Chondrocyte (in vitro differentiated cells): ENCODE results near the gene SUPV3L1. TPM values are rescaled to one million over a fixed set of nuclear protein-coding genes. Genes with fewer than 3 reads are reported as not detected.

Source experiments
- DNase-seq: peaks from one replicate; pipeline ENCODE4 v3.0.0; 2021; ENCODE audit warnings: mixed read lengths, low spot score
- H3K27ac Mint-ChIP-seq: one replicate; pipeline ENCODE4 v1.8.0; 2021; ENCODE audit warnings: mild to moderate bottlenecking, moderate library complexity, mixed read lengths; ENCODE audit not compliant: unreplicated experiment
- H3K27me3 Mint-ChIP-seq: 2 replicates; pipeline ENCODE4 v1.8.0; 2021; ENCODE audit warnings: low read depth, mixed read lengths
- H3K36me3 Mint-ChIP-seq: 2 replicates; pipeline ENCODE4 v1.8.0; 2021; ENCODE audit warnings: low read depth, mixed read lengths
- H3K4me1 Mint-ChIP-seq: 2 replicates; pipeline ENCODE4 v1.8.0; 2021; ENCODE audit warnings: low read depth, mild to moderate bottlenecking, mixed read lengths
- H3K4me3 Mint-ChIP-seq: one replicate; pipeline ENCODE4 v1.8.0; 2021; ENCODE audit warnings: mild to moderate bottlenecking, moderate library complexity, mixed read lengths; ENCODE audit not compliant: unreplicated experiment
- H3K9me3 Mint-ChIP-seq: 2 replicates; pipeline ENCODE4 v1.8.0; 2021; ENCODE audit warnings: low read depth, mixed read lengths
- total RNA-seq: library from RNA; stranded (reverse); gene quantifications from 3 replicates; pipeline ENCODE4 v1.2.1, GENCODE V29; 2021
- TF ChIP-seq, protein P1 (sequence below): fragments of 200-600 bp; sonication (generic); IDR thresholded peaks from 2 replicates; pipeline ENCODE4 v1.5.0; 2021; ENCODE audit warnings: antibody characterized with exemption, mild to moderate bottlenecking, moderate library complexity

SUPV3L1 gene
- total RNA-seq, 1 donor from 2014 or later, result 24.1 TPM

DNA sequence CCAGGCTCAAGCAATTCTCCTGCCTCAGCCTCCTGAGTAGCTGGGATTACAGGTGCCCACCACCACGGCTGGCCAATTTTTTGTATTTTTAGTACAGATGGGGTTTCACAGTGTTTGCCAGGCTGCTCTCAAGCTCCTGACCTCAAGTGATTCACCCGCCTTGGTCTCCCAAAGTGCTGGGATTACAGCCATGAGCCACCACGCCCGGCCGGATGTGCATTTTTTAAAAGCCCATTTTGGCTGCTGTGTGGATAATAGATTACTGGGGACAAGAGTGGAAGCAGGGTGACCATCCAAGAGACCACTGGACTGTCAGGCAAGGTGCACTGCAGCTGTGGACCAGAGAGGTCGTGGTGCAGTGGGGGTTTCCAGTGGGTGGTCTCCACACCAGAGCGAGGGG is 61.5 kb downstream of the SUPV3L1 start:
- Mint-ChIP-seq H3K27ac (no peak overlapping the region), H3K9me3 (no peaks in the 10 kb centered on the region), H3K36me3 (no peaks in the 10 kb centered on the region), H3K4me1 (peaks cover 15% of the 10 kb centered on the region), H3K4me3 (no peak overlapping the region), H3K27me3 (no peaks in the 10 kb centered on the region)
- TF ChIP-seq, protein P1, sequence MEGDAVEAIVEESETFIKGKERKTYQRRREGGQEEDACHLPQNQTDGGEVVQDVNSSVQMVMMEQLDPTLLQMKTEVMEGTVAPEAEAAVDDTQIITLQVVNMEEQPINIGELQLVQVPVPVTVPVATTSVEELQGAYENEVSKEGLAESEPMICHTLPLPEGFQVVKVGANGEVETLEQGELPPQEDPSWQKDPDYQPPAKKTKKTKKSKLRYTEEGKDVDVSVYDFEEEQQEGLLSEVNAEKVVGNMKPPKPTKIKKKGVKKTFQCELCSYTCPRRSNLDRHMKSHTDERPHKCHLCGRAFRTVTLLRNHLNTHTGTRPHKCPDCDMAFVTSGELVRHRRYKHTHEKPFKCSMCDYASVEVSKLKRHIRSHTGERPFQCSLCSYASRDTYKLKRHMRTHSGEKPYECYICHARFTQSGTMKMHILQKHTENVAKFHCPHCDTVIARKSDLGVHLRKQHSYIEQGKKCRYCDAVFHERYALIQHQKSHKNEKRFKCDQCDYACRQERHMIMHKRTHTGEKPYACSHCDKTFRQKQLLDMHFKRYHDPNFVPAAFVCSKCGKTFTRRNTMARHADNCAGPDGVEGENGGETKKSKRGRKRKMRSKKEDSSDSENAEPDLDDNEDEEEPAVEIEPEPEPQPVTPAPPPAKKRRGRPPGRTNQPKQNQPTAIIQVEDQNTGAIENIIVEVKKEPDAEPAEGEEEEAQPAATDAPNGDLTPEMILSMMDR, result no peak
- DNase-seq, result no peak

GRCh38 chr10:69242040-69242851 is 62.2 kb downstream of the SUPV3L1 start:
- TF ChIP-seq, protein P1, result no peak
- Mint-ChIP-seq H3K4me1 (peaks cover 15% of the 10 kb centered on the region), H3K27me3 (no peaks in the 10 kb centered on the region), H3K4me3 (no peak overlapping the region), H3K9me3 (no peaks in the 10 kb centered on the region), H3K36me3 (no peaks in the 10 kb centered on the region), H3K27ac (no peak overlapping the region)
- DNase-seq, result no peak

GRCh38 chr10:69242852-69243212 is 62.8 kb downstream of the SUPV3L1 start:
- no peak for DNase-seq
- Mint-ChIP-seq H3K27ac (no peak overlapping the region), H3K36me3 (no peaks in the 10 kb centered on the region), H3K4me1 (peaks cover 15% of the 10 kb centered on the region), H3K4me3 (no peak overlapping the region), H3K27me3 (no peaks in the 10 kb centered on the region), H3K9me3 (no peaks in the 10 kb centered on the region)
- TF ChIP-seq, protein P1, result no peak

DNA sequence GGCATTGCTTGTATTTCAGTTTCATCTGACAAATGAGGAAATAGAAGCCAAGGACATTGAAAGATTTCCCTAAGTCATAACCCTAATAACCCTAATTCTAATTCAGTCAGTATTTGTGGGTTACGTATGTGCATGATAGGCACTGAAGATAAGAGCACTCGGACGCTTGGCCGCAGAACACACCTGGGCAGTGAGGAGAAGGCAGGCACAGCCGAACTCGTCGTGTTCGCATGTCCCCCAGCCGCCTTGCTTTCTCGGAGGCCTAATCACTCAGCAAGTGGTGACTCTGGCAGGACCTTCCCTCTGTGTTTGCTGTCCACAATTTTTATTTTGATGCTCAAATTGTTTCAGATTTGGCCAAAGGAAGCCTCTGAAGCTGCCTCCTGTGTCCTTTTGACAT is 63.8 kb downstream of the SUPV3L1 start:
- no peak for DNase-seq
- TF ChIP-seq, protein P1, result no peak
- Mint-ChIP-seq H3K9me3 (no peaks in the 10 kb centered on the region), H3K4me1 (peaks cover 15% of the 10 kb centered on the region), H3K27ac (no peak overlapping the region), H3K27me3 (no peaks in the 10 kb centered on the region), H3K36me3 (no peaks in the 10 kb centered on the region), H3K4me3 (no peak overlapping the region)

- Mint-ChIP-seq H3K9me3 (no peaks in the 10 kb centered on the region), H3K27ac (no peak overlapping the region), H3K27me3 (no peaks in the 10 kb centered on the region), H3K4me1 (peaks cover 12% of the 10 kb centered on the region), H3K4me3 (no peak overlapping the region), H3K36me3 (peaks cover 2% of the 10 kb centered on the region)
- TF ChIP-seq, protein P1, result no peak
- DNase-seq, result no peak
Observed at GRCh38 chr10:69246036-69246435, 66.0 kb downstream of the SUPV3L1 start.
